Stimulated activated CD4-positive, alpha-beta T cell treated with anti-CD3 and anti-CD28 coated beads, Interleukin-12 subunit alpha, Interleukin-12 subunit beta, amount 100 ng/mL, for 24 hours (primary cell): Measurements from ENCODE around the gene VPS33B.
"Not testable (repeated sequence)": the region's sequence is repeated elsewhere in the genome, so short reads cannot be mapped to it uniquely, and the experiment has no call there.

Experiments
- DNase-seq, 2 experiments: peaks; one replicate each; pipeline ENCODE4 v3.0.0-alpha.2; 2020; ENCODE audit warnings: low read depth in 2 of 2

VPS33B gene

GRCh38 chr15:91032919-91033803 lies 10.8 kb upstream of the VPS33B start:
- DNase-seq = peak; percentile 11 to 42

- no peak for DNase-seq
Observed at GRCh38 chr15:91031796-91032195, 9.4 kb upstream of the VPS33B start.

DNA sequence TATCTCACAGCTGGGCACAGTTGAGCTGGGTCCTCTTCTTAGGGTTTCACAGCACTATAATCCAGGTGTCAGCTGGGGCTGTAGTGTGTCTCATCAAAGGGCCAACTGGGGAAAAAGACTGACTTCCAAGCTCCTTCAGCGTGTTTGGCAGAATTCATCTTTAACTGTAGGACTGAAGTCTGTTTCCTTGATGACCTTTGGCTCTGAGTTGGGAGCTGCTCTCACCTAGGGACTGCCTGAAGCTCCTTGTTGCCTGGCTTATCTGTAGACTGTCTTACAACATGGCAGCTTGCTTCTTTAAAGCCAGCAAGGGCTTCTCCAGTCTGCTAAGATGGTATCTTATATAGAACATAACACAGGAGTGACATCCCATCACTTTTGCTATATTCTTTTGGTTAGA lies 5.3 kb upstream of the VPS33B start:
- DNase-seq = no peak

GRCh38 chr15:91023720-91024119 lies 1.3 kb upstream of the VPS33B start:
- DNase-seq = no peak

- no peak for DNase-seq
Observed at GRCh38 chr15:91022832-91023129, 387 bp upstream of the VPS33B start.

DNA sequence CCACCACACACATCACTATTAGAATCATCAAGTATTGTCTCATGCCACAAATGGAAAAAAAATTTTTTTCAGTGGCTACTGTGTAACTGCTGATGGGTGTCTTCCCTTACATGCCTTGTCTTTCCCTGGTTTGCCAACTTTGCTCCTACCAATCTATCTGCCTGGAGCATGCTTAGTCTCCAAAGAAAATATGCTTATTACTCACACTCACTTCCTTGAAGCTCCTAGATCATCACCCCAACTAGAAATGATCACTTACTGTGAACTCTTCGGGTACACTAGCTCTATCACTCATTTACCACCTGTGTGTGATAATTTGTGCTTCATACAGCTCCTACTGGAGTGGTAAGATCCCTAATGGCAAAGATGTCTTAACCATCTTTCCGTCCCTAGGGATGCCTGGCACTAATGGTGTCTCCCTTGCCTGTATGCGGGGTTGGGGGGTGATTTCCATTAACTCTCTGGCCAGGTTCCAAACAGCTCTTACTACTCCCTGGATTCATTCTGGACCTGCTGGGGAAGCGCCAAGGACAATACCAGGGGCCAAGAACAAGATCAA lies 799 bp downstream of the VPS33B start:
- DNase-seq = no peak

DNA sequence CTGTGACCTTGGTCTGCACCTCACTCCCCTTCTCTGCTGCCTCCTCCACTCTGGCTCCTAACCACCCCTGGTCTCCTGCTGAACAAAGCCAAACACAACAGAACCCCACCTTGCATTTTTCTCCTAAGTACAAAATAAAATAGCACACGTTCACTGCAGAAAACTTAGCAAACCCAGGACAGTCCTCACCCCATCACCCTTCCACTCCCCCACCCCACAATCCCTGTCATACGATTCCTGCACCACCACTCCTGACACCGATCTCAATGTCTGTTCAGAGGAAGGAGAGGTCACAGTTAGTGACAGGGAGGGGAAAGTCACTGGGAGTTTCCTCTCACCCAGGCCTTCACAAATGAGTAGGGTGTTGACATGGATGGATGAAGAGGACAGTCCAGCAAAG lies 4.2 kb downstream of the VPS33B start:
- no peak for DNase-seq

DNA sequence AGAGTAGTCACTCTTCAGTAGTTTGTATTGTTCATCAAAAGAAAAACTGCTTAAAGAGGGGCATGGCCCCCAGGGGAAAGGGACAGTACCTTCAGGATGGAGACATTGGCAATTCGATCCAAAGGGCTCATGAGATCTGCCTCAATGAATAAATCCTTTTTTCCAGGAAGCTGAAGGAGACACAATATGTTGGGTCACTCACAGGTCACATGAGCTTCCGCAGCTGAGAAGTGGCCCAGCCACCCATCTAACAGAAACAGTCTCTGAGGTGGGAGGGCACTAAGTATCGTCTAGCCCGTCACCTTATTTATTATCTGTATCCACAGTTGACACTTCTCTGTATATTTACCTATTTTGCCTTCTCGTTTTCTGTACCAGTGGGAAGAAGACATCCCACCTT lies 4.7 kb downstream of the VPS33B start:
- DNase-seq = no peak

DNA sequence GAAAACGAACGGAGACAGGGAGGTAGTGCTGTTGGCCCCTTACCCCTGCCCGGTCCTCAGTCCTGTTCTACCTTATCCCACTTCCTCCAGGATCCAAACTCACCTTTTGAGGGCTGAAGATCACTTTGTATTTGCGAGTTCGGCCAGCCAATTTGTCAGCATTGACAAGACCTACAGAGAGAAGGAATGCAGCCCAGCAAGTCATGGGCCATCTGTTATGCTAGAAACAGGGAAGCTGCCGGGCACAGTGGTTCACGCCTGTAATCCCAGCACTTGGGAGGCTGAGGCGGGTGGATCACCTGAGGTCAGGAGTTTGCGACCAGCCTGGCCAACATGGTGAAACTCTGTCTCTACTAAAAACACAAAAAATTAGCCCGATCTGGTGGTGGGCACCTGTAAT lies 8.7 kb downstream of the VPS33B start:
- DNase-seq = not testable (repeated sequence)

GRCh38 chr15:91007266-91007665 lies 15.1 kb downstream of the VPS33B start:
- DNase-seq = no peak

DNA sequence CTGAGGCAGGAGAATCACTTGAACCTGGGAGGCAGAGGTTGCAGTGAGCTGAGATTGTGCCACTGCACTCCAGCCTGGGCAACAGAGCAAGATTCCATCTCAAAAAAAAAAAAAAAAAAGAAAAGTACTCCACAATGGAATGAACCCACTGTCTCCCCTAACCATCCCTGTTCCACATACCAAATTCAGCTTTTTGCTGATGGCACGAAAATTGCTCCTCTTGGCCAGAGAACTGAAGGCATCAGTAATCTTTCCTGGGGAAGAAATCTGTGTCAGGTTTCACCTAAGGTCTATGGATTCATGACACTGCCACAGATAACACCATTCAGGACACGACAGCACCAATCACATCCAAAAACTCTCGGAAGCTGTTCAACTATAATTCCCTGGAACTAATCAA lies 21.2 kb downstream of the VPS33B start:
- no peak for DNase-seq

- no peak for DNase-seq
Observed at GRCh38 chr15:90998737-90999136, 23.7 kb downstream of the VPS33B start.

- peak; percentile 96 to 97 for DNase-seq
Observed at GRCh38 chr15:90994417-90995311, 27.7 kb downstream of the VPS33B start, which contains the start of gene PRC1. PRC1 (minus strand) TSS chr15:90994535; CDS start chr15:90994417, 118 bp downstream.

DNA sequence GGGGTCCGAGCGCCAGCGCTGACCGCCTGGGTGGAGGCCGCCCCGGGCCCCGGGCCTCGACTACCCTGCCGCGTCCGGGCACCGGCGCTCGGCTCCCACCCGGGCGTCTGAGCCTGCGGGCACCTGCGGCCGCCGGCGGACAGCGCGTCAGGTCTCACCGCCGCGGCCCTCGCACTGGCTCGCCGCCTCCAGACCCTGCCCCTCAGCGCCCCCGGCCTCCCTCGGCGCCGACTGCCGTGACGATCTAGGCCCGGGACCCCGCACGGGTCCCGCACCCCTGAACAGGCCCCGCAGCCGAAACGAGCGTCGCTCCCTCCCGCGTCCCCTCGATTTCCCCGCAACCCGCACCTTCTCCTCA lies 28.4 kb downstream of the VPS33B start:
- peak in 1 of 2 experiments; percentile 0 for DNase-seq

GRCh38 chr15:90991587-90992285 lies 30.7 kb downstream of the VPS33B start:
- no peak for DNase-seq

- DNase-seq = no peak
Observed at GRCh38 chr15:90990446-90990845, 31.9 kb downstream of the VPS33B start.

- no peak for DNase-seq
Observed at GRCh38 chr15:90989040-90989768, 33.2 kb downstream of the VPS33B start.

GRCh38 chr15:90988296-90988695 lies 34.1 kb downstream of the VPS33B start:
- DNase-seq = no peak

DNA sequence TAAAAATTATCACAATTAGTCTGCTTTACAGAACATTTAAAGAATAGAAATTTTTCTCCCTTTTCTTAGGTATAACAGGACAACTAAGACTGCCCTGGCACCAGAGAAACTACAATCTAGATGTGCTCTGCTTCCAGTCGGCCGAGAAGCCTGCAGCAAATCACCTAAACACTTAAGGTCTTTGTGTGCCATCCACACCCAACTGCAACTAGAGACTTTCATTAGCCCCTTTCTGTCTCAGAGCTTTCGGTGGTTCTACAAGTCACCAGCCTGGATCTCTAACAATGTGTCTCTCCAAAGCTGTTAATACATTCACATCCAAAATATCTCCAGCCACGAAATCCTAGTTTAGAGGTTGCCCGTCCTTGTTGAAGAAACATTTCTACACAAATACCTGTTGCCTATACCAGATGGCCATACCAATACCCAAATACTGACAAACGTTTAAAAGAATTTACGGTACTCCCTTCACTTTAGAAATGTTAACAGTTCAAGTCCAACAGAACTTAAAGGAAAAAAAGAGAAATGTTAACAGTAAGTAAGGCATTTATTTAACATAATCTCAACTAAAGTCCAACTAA lies 34.7 kb downstream of the VPS33B start:
- DNase-seq = no peak

- no peak for DNase-seq
Observed at GRCh38 chr15:90986790-90987507, 35.4 kb downstream of the VPS33B start.
